Tibial nerve (tissue), 4 donors: ENCODE data around the gene CLPTM1.

ENCODE experiments used
- EP300 ChIP-seq, 2 donors: sonication (generic); formaldehyde crosslinking; IDR thresholded peaks; one replicate each; pipeline ENCODE4 v1.6.1; 2017; ENCODE audit warnings: antibody characterized with exemption in 2 of 2, mild to moderate bottlenecking in 1 of 2
- POLR2A ChIP-seq, 2 donors: fragments of 450-650 bp; IDR thresholded peaks; one replicate each; pipeline ENCODE4 v1.6.1; 2017; ENCODE audit warnings: antibody characterized with exemption in 2 of 2, mild to moderate bottlenecking in 2 of 2, moderate library complexity in 2 of 2
- TF ChIP-seq, protein P1 (sequence below), 5 experiments: fragments of 200-600 bp in 3 of 5; fragments of 450-650 bp in 2 of 5; sonication (generic) in 3 of 5; IDR thresholded peaks; one replicate each; pipeline ENCODE4 v1.5.1; 2016 to 2019; ENCODE audit warnings: antibody characterized with exemption in 5 of 5, mild to moderate bottlenecking in 3 of 5, moderate library complexity in 2 of 5

- TF ChIP-seq, protein P1, sequence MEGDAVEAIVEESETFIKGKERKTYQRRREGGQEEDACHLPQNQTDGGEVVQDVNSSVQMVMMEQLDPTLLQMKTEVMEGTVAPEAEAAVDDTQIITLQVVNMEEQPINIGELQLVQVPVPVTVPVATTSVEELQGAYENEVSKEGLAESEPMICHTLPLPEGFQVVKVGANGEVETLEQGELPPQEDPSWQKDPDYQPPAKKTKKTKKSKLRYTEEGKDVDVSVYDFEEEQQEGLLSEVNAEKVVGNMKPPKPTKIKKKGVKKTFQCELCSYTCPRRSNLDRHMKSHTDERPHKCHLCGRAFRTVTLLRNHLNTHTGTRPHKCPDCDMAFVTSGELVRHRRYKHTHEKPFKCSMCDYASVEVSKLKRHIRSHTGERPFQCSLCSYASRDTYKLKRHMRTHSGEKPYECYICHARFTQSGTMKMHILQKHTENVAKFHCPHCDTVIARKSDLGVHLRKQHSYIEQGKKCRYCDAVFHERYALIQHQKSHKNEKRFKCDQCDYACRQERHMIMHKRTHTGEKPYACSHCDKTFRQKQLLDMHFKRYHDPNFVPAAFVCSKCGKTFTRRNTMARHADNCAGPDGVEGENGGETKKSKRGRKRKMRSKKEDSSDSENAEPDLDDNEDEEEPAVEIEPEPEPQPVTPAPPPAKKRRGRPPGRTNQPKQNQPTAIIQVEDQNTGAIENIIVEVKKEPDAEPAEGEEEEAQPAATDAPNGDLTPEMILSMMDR (IDR thresholded peaks at IDR 0.05): no peak
- TF ChIP-seq POLR2A (IDR thresholded peaks at IDR 0.05) (no peak), EP300 (IDR thresholded peaks at IDR 0.05) (no peak)
Measured at GRCh38 chr19:44968670-44969069, 13.5 kb downstream of the CLPTM1 start.
